Trophoblast cell (in vitro differentiated cells and primary cell): ENCODE data around the gene OR5AU1.

ENCODE experiments used
- DNase-seq, 2 donors: peaks; one replicate each; pipeline ENCODE4 v3.0.0-alpha.2; 2016
- H2AFZ ChIP-seq: 2 replicates; pipeline ENCODE4 v1.6.1; 2013; ENCODE audit warnings: low read length, moderate library complexity, mild to moderate bottlenecking; ENCODE audit not compliant: insufficient read depth, poor library complexity
- H2AK5ac ChIP-seq: 2 replicates; pipeline ENCODE4 v1.6.1; 2013; ENCODE audit warnings: mild to moderate bottlenecking, low read length
- H2BK120ac ChIP-seq: 2 replicates; pipeline ENCODE4 v1.6.1; 2013; ENCODE audit warnings: low read length, mild to moderate bottlenecking, moderate library complexity; ENCODE audit not compliant: insufficient read depth, poor library complexity
- H2BK12ac ChIP-seq: 2 replicates; pipeline ENCODE4 v1.6.1; 2013; ENCODE audit warnings: mild to moderate bottlenecking, low read length, moderate library complexity
- H2BK5ac ChIP-seq: 2 replicates; pipeline ENCODE4 v1.6.1; 2013; ENCODE audit warnings: low read length, low read depth, moderate library complexity, mild to moderate bottlenecking; ENCODE audit not compliant: poor library complexity
- H3K14ac ChIP-seq: 2 replicates; pipeline ENCODE4 v1.6.1; 2013; ENCODE audit warnings: mild to moderate bottlenecking, low read length
- H3K18ac ChIP-seq: 2 replicates; pipeline ENCODE4 v1.6.1; 2013; ENCODE audit warnings: mild to moderate bottlenecking, low read length
- H3K23ac ChIP-seq: 2 replicates; pipeline ENCODE4 v1.6.1; 2013; ENCODE audit warnings: low read length
- H3K27ac ChIP-seq: 2 replicates; pipeline ENCODE4 v1.5.1; 2013; ENCODE audit warnings: low read depth, mild to moderate bottlenecking, inconsistent platforms, low read length, moderate library complexity
- H3K27me3 ChIP-seq: 2 replicates; pipeline ENCODE4 v1.6.1; 2013; ENCODE audit warnings: inconsistent platforms, mild to moderate bottlenecking, low read length, moderate library complexity; ENCODE audit not compliant: insufficient read depth
- H3K36me3 ChIP-seq, 2 experiments: 1 replicate in 1 of 2; 2 replicates in 1 of 2; pipeline ENCODE4 v1.6.1; 2013; ENCODE audit warnings: low read length in 2 of 2, mild to moderate bottlenecking in 2 of 2, moderate library complexity in 1 of 2; ENCODE audit not compliant: insufficient read depth in 2 of 2, control insufficient read depth in 1 of 2
- H3K4ac ChIP-seq: 2 replicates; pipeline ENCODE4 v1.6.1; 2013; ENCODE audit warnings: low read depth, mild to moderate bottlenecking, low read length, moderate library complexity
- H3K4me1 ChIP-seq, 2 experiments: 1 replicate in 1 of 2; 2 replicates in 1 of 2; pipeline ENCODE4 v1.6.1; 2013; ENCODE audit warnings: low read length in 2 of 2, mild to moderate bottlenecking in 2 of 2, moderate library complexity in 1 of 2; ENCODE audit not compliant: insufficient read depth in 2 of 2, control insufficient read depth in 1 of 2
- H3K4me2 ChIP-seq: 2 replicates; pipeline ENCODE4 v1.6.1; 2013; ENCODE audit warnings: inconsistent platforms, mild to moderate bottlenecking, low read length, moderate library complexity
- H3K4me3 ChIP-seq: 2 replicates; pipeline ENCODE4 v1.5.1; 2013; ENCODE audit warnings: mild to moderate bottlenecking, low read depth, low read length, inconsistent platforms
- H3K79me1 ChIP-seq: one replicate; pipeline ENCODE4 v1.6.1; 2013; ENCODE audit warnings: low read length
- H3K79me2 ChIP-seq: 2 replicates; pipeline ENCODE4 v1.6.1; 2013; ENCODE audit warnings: low read length, mild to moderate bottlenecking; ENCODE audit not compliant: control insufficient read depth, insufficient read depth, poor library complexity
- H3K9ac ChIP-seq: 2 replicates; pipeline ENCODE4 v1.6.1; 2013; ENCODE audit warnings: mild to moderate bottlenecking, low read length
- H3K9me3 ChIP-seq: 2 replicates; pipeline ENCODE4 v1.6.1; 2013; ENCODE audit warnings: low read depth, mild to moderate bottlenecking, control low read depth, inconsistent platforms, low read length; ENCODE audit not compliant: insufficient read depth
- H4K12ac ChIP-seq: 2 replicates; pipeline ENCODE4 v1.6.1; 2013; ENCODE audit warnings: low read depth, mild to moderate bottlenecking, low read length, moderate library complexity
- H4K8ac ChIP-seq: 2 replicates; pipeline ENCODE4 v1.6.1; 2013; ENCODE audit warnings: low read depth, mild to moderate bottlenecking, low read length, moderate library complexity
- H4K91ac ChIP-seq: one replicate; pipeline ENCODE4 v1.6.1; 2013; ENCODE audit warnings: low read depth, mild to moderate bottlenecking, low read length, moderate library complexity
- WGBS: extraction: QIAGEN DNeasy Blood & Tissue Kit; methylation state at CpG from one replicate; pipeline ENCODE4 v1.1.7; 2013; ENCODE audit warnings: missing lambda C conversion rate; ENCODE audit not compliant: insufficient read length, insufficient coverage; ENCODE audit errors: extremely low coverage; 5-methylcytosine and 5-hydroxymethylcytosine counted together

Gene OR5AU1

DNA sequence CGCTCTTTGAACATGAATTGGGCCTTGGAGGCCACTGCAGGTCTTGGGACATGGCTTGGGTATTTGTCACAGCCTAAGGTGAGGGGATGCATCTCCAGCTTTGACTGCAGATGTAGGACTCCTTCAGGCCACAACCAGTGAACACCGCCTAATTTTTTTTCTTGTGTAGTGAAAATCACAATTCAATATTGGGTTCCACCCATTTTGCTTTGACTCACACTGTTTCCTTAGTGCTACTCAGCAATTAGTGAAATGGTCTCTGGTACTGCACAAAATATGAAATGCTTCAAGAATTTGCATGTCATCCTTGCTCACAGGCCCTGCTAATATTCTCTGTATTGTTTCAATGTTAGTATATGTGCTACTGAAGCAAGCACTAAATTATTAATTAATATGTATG, 42.5 kb downstream of the OR5AU1 start:
- Histone ChIP-seq H2AFZ (no peak overlapping the region), H3K27ac (no peak overlapping the region), H3K4ac (no peak overlapping the region), H4K12ac (no peak overlapping the region), H3K9ac (no peak overlapping the region), H3K18ac (no peak overlapping the region), H4K91ac (no peak overlapping the region), H2BK120ac (no peak overlapping the region), H2AK5ac (no peak overlapping the region), H2BK5ac (no peak overlapping the region), H3K4me1 (no peaks in the 10 kb centered on the region), H3K4me2 (no peak overlapping the region), H3K79me2 (no peaks in the 10 kb centered on the region), H3K23ac (no peak overlapping the region), H3K27me3 (no peaks in the 10 kb centered on the region), H3K36me3 (no peaks in the 10 kb centered on the region), H3K4me3 (no peak overlapping the region), H3K79me1 (no peaks in the 10 kb centered on the region), H3K9me3 (no peaks in the 10 kb centered on the region), H4K8ac (no peak overlapping the region), H2BK12ac (no peak overlapping the region), H3K14ac (no peak overlapping the region)
- no peak for DNase-seq
- no CpG with 5 or more reads among the region's 2 CpGs for WGBS

DNA sequence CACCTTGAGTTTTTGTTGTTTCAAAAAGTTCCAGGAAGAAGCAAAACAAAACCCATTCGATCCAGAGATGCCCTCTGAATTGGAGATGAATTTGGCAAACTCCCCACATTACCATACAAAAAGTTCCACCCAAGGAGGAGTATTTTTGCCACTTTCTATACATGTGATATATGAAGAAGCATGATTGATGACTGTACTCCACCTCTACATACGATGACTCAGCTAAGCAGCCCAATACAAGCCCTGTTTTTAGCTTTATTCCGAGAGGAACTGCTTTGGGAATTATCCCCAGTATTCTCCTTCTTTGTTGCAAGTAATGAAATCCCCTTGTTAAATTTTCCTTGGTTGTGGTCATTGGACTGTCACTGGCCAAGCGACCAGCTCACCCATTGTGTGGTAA, 43.6 kb downstream of the OR5AU1 start:
- no peaks in the 10 kb centered on the region for H3K36me3 ChIP-seq
- H3K9me3 ChIP-seq, result no peaks in the 10 kb centered on the region
- no peak overlapping the region for H4K91ac ChIP-seq
- no peak overlapping the region for H2BK120ac ChIP-seq
- H4K12ac ChIP-seq, result no peak overlapping the region
- no peak overlapping the region for H3K4ac ChIP-seq
- H3K79me2 ChIP-seq, result no peaks in the 10 kb centered on the region
- no peak overlapping the region for H3K9ac ChIP-seq
- H2BK12ac ChIP-seq, result no peak overlapping the region
- no peak overlapping the region for H2AFZ ChIP-seq
- H3K4me3 ChIP-seq, result no peak overlapping the region
- H3K18ac ChIP-seq, result no peak overlapping the region
- DNase-seq, result no peak
- no peaks in the 10 kb centered on the region for H3K4me1 ChIP-seq
- H3K27ac ChIP-seq, result no peak overlapping the region
- no CpG with 5 or more reads among the region's 4 CpGs for WGBS
- H3K23ac ChIP-seq, result no peak overlapping the region
- H3K14ac ChIP-seq, result no peak overlapping the region
- no peak overlapping the region for H2AK5ac ChIP-seq
- H3K27me3 ChIP-seq, result no peaks in the 10 kb centered on the region
- H4K8ac ChIP-seq, result no peak overlapping the region
- H3K79me1 ChIP-seq, result no peaks in the 10 kb centered on the region
- H2BK5ac ChIP-seq, result no peak overlapping the region
- H3K4me2 ChIP-seq, result no peak overlapping the region

DNA sequence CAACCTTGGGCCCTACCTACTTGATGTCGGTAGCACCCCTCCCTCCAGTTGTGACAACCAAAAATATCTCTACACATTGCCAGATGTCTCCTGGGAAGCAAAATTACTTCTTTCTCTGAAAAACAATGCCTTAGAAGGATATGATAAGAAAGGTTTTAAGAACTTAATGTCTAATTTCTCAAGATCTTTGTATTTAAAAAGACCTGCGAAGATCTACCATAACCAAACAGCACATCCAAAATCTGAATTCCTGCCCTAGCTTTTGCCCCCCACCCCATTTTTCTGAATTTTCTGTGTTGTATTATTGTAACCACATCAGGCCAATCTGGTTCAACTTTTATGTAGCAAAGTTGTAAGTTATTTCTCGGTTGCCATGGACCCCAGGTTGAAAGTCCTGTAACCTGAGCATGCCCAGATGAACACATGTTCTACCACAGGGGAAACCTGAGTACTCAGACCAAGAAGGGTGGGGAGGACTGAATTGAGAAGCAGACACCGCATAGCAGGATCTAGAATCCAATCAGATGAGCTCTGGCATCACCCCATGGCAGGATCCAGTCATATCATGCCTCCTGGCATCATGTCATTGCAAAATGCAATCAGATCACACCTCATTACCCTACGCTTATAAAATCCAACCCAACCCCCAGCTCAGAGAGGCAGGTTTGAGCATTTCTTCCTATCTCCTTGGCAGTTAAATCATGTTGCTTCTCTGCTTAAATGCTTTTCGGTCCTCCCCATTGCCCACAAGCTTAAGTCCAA, 46.3 kb downstream of the OR5AU1 start:
- Histone ChIP-seq H2BK5ac (no peak overlapping the region), H3K79me1 (no peaks in the 10 kb centered on the region), H3K14ac (no peak overlapping the region), H3K4me1 (peaks cover 0 to 2% of the 10 kb centered on the region in 2 experiments), H2BK12ac (no peak overlapping the region), H4K12ac (no peak overlapping the region), H2AK5ac (no peak overlapping the region), H2BK120ac (no peak overlapping the region), H3K23ac (no peak overlapping the region), H3K27ac (no peak overlapping the region), H3K18ac (no peak overlapping the region), H3K36me3 (no peaks in the 10 kb centered on the region), H3K4ac (no peak overlapping the region), H3K27me3 (no peaks in the 10 kb centered on the region), H3K9me3 (no peaks in the 10 kb centered on the region), H3K9ac (no peak overlapping the region), H4K8ac (no peak overlapping the region), H3K4me2 (no peak overlapping the region), H4K91ac (no peak overlapping the region), H3K4me3 (no peak overlapping the region), H2AFZ (no peak overlapping the region), H3K79me2 (no peaks in the 10 kb centered on the region)
- DNase-seq, result no peak
- WGBS, result no CpG with 5 or more reads among the region's 6 CpGs

DNA sequence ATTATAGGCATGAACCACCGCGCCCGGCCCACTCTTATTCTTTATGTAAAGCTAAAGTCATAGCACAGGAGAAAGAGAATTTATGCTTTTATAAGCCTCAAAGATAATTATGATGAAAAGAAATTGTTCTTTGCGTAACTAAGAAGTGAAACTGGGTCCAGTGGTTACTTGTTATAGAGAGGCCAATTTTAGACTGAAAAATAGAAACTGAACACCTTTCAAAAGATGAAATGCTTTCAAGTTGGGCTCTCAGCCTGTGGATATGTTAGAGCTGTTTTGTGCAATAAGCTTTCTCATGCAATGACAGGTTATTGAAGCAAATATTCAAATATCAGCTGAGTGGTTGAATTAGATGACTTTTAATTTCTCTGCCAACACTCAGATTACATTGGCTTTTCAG, 47.1 kb downstream of the OR5AU1 start:
- Histone ChIP-seq H3K4me1 (peaks cover 0 to 2% of the 10 kb centered on the region in 2 experiments), H3K23ac (no peak overlapping the region), H3K79me2 (peaks cover 4% of the 10 kb centered on the region), H3K9me3 (no peaks in the 10 kb centered on the region), H4K91ac (no peak overlapping the region), H3K4me3 (no peak overlapping the region), H4K12ac (no peak overlapping the region), H3K14ac (no peak overlapping the region), H3K4me2 (no peak overlapping the region), H2BK12ac (no peak overlapping the region), H3K27ac (no peak overlapping the region), H3K36me3 (no peaks in the 10 kb centered on the region), H3K79me1 (peaks cover 6% of the 10 kb centered on the region), H3K18ac (no peak overlapping the region), H4K8ac (no peak overlapping the region), H2AK5ac (no peak overlapping the region), H2BK120ac (no peak overlapping the region), H3K27me3 (no peaks in the 10 kb centered on the region), H2AFZ (no peak overlapping the region), H3K9ac (no peak overlapping the region), H3K4ac (no peak overlapping the region), H2BK5ac (no peak overlapping the region)
- no peak for DNase-seq
- WGBS, result no CpG with 5 or more reads among the region's 4 CpGs
